PC-3 (cell line): ENCODE results near the gene GRIA4. TPM values are rescaled to one million over a fixed set of nuclear protein-coding genes. Genes with fewer than 3 reads are reported as not detected.

ENCODE experiments used
- ATAC-seq: fragments of 200-7000 bp; cut with Tn5 transposase; 2 replicates; pipeline ENCODE4 v1.9.1; 2020; ENCODE audit warnings: mild to moderate bottlenecking, moderate library complexity
- BruUV-seq: library from RNA; stranded (reverse); fragments of 400-500 nt; replicated peaks from 2 replicates; lab custom pipeline; 2021; lab: Mats Ljungman, UMichigan
- CTCF ChIA-PET: fragments of 300-600 bp; sonication (Branson Sonifier 250); formaldehyde crosslinking; loops from one replicate; lab custom pipeline; 2022; ENCODE audit warnings: antibody characterized with exemption; lab: Charles Lee
- POLR2A ChIA-PET: fragments of 300-600 bp; sonication (Branson Sonifier 250); formaldehyde crosslinking; loops from one replicate; lab custom pipeline; 2022; ENCODE audit warnings: antibody characterized with exemption; ENCODE audit not compliant: unreplicated experiment; lab: Charles Lee
- DNase-seq: peaks from one replicate; pipeline ENCODE4 v3.0.0-alpha.2; 2015
- H2AFZ ChIP-seq: fragments of 300-600 bp; sonication (generic); 2 replicates; pipeline ENCODE4 v1.6.0; 2016; ENCODE audit warnings: antibody characterized with exemption, low read length
- H3F3A ChIP-seq: fragments of 300-600 bp; sonication (generic); one replicate; pipeline ENCODE4 v1.6.0; 2017; ENCODE audit warnings: antibody characterized with exemption, low read length, control low read depth, mild to moderate bottlenecking; ENCODE audit not compliant: unreplicated experiment
- H3K27ac ChIP-seq: fragments of 300-600 bp; sonication (generic); 2 replicates; pipeline ENCODE4 v1.5.1; 2016; ENCODE audit warnings: mild to moderate bottlenecking, low read length
- H3K27me3 ChIP-seq: fragments of 300-600 bp; sonication (generic); 2 replicates; pipeline ENCODE4 v1.6.1; 2016; ENCODE audit warnings: low read length, mixed read lengths
- H3K36me3 ChIP-seq: fragments of 300-600 bp; sonication (generic); 2 replicates; pipeline ENCODE4 v1.6.1; 2016; ENCODE audit warnings: low read depth, mixed run types, low read length, mixed read lengths
- H3K4me1 ChIP-seq: fragments of 300-600 bp; sonication (generic); 2 replicates; pipeline ENCODE4 v1.5.1; 2016; ENCODE audit warnings: low read length; ENCODE audit not compliant: insufficient read depth
- H3K4me2 ChIP-seq: fragments of 300-600 bp; sonication (generic); 2 replicates; pipeline ENCODE4 v1.6.0; 2016; ENCODE audit warnings: low read length
- H3K4me3 ChIP-seq: fragments of 300-600 bp; sonication (generic); 2 replicates; pipeline ENCODE4 v1.5.1; 2016; ENCODE audit warnings: mild to moderate bottlenecking, low read length, mixed read lengths
- H3K79me2 ChIP-seq: fragments of 300-600 bp; sonication (generic); 2 replicates; pipeline ENCODE4 v1.6.1; 2017; ENCODE audit warnings: low read length, mixed read lengths
- H3K9ac ChIP-seq: fragments of 300-600 bp; sonication (generic); 2 replicates; pipeline ENCODE4 v1.6.0; 2016; ENCODE audit warnings: mild to moderate bottlenecking, low read length
- H3K9me2 ChIP-seq: fragments of 300-600 bp; sonication (generic); replicated peaks from 2 replicates; pipeline ENCODE4 v1.6.1; 2016; ENCODE audit warnings: mixed run types, low read length, mixed read lengths
- H3K9me3 ChIP-seq: fragments of 300-600 bp; sonication (generic); 2 replicates; pipeline ENCODE4 v1.6.1; 2016; ENCODE audit warnings: low read length, mixed read lengths
- H4K20me1 ChIP-seq: fragments of 300-600 bp; sonication (generic); 2 replicates; pipeline ENCODE4 v1.6.1; 2016; ENCODE audit warnings: low read length, mixed read lengths
- EZH2 ChIP-seq: fragments of 300-600 bp; sonication (generic); IDR thresholded peaks from one replicate; pipeline ENCODE4 v1.6.1; 2017; ENCODE audit warnings: antibody characterized with exemption, mild to moderate bottlenecking, low read length; ENCODE audit not compliant: unreplicated experiment
- EZH2phosphoT487 ChIP-seq: fragments of 300-600 bp; sonication (generic); IDR thresholded peaks from 2 replicates; pipeline ENCODE4 v1.6.1; 2018; ENCODE audit warnings: mild to moderate bottlenecking, antibody characterized with exemption, low read length, borderline replicate concordance
- intact Hi-C: fragments of 100-400 bp; cut with micrococcal nuclease; formaldehyde crosslinking; loops from 2 replicates; pipeline ENCODE4 v1.9.0; 2023
- total RNA-seq: library from RNA; depleted of rRNA; stranded (reverse); fragments of >200 nt; gene quantifications from 2 replicates; pipeline ENCODE4 v1.2.3, GENCODE V29; 2014
- TF ChIP-seq, protein P1 (sequence below): fragments of 300-600 bp; sonication (generic); conservative IDR thresholded peaks from 2 replicates; pipeline ENCODE4 v1.5.1; 2017; ENCODE audit warnings: antibody characterized with exemption, low read depth, mild to moderate bottlenecking, low read length

The GRIA4 gene
- total RNA-seq, 1 experiment from 2014 or later: not detected

DNA sequence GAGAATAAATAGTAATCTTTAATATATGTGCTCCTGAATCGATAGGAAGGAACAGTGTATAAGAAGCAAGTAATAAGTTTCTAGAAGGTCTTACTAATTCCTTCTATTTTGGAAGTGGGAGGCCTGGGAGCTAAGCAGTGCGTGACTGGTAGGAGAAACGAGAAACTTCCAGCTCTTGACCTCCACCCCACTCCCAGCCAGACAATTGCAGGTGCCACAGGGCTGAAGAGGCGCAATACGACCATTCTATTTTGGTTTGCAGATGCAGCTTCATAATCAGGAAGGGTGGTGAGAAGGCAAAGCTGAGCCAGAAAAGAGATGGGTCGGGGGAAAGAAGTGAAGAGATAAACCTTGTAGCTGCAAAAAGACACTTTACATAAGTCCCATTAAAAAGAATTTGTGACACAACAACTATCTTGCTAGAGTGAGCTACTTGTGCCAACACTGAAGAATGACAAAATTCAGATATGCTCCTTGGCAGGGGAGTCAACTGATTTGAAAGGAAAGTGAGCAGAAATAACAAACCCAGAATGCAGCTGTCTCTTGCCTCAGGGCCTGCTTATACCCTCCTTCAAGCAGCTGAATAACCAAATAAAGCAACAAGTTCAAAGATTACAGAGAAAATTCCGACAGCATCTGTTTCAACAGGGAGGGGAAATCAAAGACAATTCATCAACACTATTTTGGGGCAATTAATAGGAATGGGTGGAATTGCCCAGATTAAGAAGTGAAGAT, 35.1 kb downstream of the GRIA4 start:
- CTCF ChIA-PET: no interaction called here
- H3K27me3 ChIP-seq: no peaks in the 10 kb centered on the region
- POLR2A ChIA-PET: no interaction called here

DNA sequence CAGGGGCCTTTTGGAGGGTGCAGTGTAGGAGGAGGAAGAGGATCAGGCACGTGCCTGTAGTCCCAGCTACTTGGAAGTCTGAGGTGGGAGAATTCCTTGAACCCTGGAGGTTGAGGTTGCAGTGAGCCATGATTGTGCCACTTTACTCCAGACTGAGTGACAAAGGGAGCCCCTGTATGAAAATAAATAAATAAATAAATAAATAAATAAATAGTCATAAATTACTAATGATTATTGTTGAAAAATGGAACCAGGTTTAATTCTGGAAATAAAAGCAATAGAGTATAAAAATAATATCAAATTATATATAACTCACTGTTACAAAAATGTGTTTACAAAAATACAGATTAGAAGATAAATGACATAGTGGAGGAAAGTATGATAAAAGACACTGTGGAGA, 37.9 kb downstream of the GRIA4 start:
- Histone ChIP-seq H3K27me3 (no peaks in the 10 kb centered on the region), H3K9ac (no peak overlapping the region), H3K4me1 (no peaks in the 10 kb centered on the region), H4K20me1 (no peaks in the 10 kb centered on the region), H3K79me2 (no peaks in the 10 kb centered on the region), H3K36me3 (no peaks in the 10 kb centered on the region), H3K9me2 (no peaks in the 10 kb centered on the region), H3K27ac (no peak overlapping the region), H3K9me3 (no peaks in the 10 kb centered on the region), H3F3A (no peaks in the 10 kb centered on the region), H2AFZ (no peak overlapping the region), H3K4me2 (no peak overlapping the region), H3K4me3 (no peak overlapping the region)
- ChIA-PET POLR2A (no interaction called here), CTCF (no interaction called here)
- DNase-seq: no peak
- ATAC-seq: no peak
- no peak for TF ChIP-seq EZH2
- no peak for TF ChIP-seq EZH2phosphoT487
- TF ChIP-seq, protein P1, sequence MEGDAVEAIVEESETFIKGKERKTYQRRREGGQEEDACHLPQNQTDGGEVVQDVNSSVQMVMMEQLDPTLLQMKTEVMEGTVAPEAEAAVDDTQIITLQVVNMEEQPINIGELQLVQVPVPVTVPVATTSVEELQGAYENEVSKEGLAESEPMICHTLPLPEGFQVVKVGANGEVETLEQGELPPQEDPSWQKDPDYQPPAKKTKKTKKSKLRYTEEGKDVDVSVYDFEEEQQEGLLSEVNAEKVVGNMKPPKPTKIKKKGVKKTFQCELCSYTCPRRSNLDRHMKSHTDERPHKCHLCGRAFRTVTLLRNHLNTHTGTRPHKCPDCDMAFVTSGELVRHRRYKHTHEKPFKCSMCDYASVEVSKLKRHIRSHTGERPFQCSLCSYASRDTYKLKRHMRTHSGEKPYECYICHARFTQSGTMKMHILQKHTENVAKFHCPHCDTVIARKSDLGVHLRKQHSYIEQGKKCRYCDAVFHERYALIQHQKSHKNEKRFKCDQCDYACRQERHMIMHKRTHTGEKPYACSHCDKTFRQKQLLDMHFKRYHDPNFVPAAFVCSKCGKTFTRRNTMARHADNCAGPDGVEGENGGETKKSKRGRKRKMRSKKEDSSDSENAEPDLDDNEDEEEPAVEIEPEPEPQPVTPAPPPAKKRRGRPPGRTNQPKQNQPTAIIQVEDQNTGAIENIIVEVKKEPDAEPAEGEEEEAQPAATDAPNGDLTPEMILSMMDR: no peak
- BruUV-seq: no TSS peak
- intact Hi-C loops: no loop called here

More for the DNA sequence above, 35.1 kb downstream of the GRIA4 start:
- Histone ChIP-seq H3K4me2 (no peak overlapping the region), H3K9me3 (no peaks in the 10 kb centered on the region), H3K36me3 (no peaks in the 10 kb centered on the region), H3K4me1 (no peaks in the 10 kb centered on the region), H2AFZ (no peak overlapping the region), H3K9me2 (no peaks in the 10 kb centered on the region), H3K9ac (no peak overlapping the region), H3K79me2 (no peaks in the 10 kb centered on the region), H3F3A (no peaks in the 10 kb centered on the region), H3K27ac (no peak overlapping the region), H4K20me1 (no peaks in the 10 kb centered on the region), H3K4me3 (no peak overlapping the region)
- BruUV-seq: no TSS peak
- intact Hi-C loops: no loop called here
- TF ChIP-seq EZH2phosphoT487 (no peak), EZH2 (no peak)
- TF ChIP-seq, protein P1: no peak
- ATAC-seq (no peak), DNase-seq (no peak)

DNA sequence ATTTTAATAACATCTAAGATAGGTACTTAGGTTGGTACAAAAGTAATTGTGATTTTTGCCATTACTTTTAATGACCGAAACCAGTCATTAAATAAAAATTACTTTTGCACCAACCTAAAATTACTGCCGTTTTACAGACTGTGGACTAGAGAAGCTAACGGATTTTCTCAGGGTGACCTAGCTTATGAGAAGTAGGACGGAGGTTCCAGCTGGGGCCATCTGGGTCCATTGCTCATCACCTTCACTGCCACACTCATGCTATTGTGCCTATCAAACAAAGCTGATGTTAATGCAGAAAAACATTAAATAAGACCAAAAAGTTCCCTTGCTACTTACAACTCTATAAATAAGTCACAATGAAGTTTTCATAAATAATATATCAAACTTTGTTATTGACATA, 38.9 kb downstream of the GRIA4 start:
- no peak overlapping the region for H3K4me3 ChIP-seq

More for the DNA sequence above, 38.9 kb downstream of the GRIA4 start:
- TF ChIP-seq, protein P1: no peak
- TF ChIP-seq EZH2 (no peak), EZH2phosphoT487 (no peak)
- H3K79me2 ChIP-seq: no peaks in the 10 kb centered on the region
- DNase-seq (no peak), ATAC-seq (no peak)
- no peaks in the 10 kb centered on the region for H3K4me1 ChIP-seq
- no peak overlapping the region for H2AFZ ChIP-seq
- no peaks in the 10 kb centered on the region for H3K27me3 ChIP-seq
- H3K36me3 ChIP-seq: no peaks in the 10 kb centered on the region
- ChIA-PET POLR2A (no interaction called here), CTCF (no interaction called here)
- no peak overlapping the region for H3K27ac ChIP-seq
- no peaks in the 10 kb centered on the region for H4K20me1 ChIP-seq
- H3K9me2 ChIP-seq: no peaks in the 10 kb centered on the region
- no TSS peak for BruUV-seq
- H3K4me2 ChIP-seq: no peak overlapping the region
- H3K9me3 ChIP-seq: no peaks in the 10 kb centered on the region
- intact Hi-C loops: no loop called here
- no peak overlapping the region for H3K9ac ChIP-seq
- H3F3A ChIP-seq: no peaks in the 10 kb centered on the region
